Karpas-422 (cell line): ENCODE measurements around the gene ELOVL7. TPM values are rescaled to one million over a fixed set of nuclear protein-coding genes. Genes with fewer than 3 reads are reported as not detected.
"Not testable (repeated sequence)": the region's sequence is repeated elsewhere in the genome, so short reads cannot be mapped to it uniquely, and the experiment has no call there.

Experiments
- DNase-seq: peaks from one replicate; pipeline ENCODE4 v3.0.0-alpha.2; 2015
- H2AFZ ChIP-seq: fragments of 200-600 bp; sonication (generic); 2 replicates; pipeline ENCODE4 v1.6.1; 2014; ENCODE audit warnings: antibody characterized with exemption, low read length, mixed read lengths
- H3K27ac ChIP-seq: fragments of 200-600 bp; sonication (generic); 2 replicates; pipeline ENCODE4 v1.5.1; 2014; ENCODE audit warnings: mild to moderate bottlenecking, low read length, moderate library complexity
- H3K27me3 ChIP-seq: fragments of 200-600 bp; sonication (generic); 2 replicates; pipeline ENCODE4 v1.6.1; 2014; ENCODE audit warnings: low read length, mixed read lengths
- H3K36me3 ChIP-seq: fragments of 200-600 bp; sonication (generic); 2 replicates; pipeline ENCODE4 v1.6.1; 2014; ENCODE audit warnings: low read length, mixed read lengths; ENCODE audit not compliant: insufficient read depth
- H3K4me1 ChIP-seq: fragments of 200-600 bp; sonication (generic); 2 replicates; pipeline ENCODE4 v1.6.1; 2014; ENCODE audit warnings: mild to moderate bottlenecking, low read length, mixed read lengths
- H3K4me2 ChIP-seq: fragments of 200-600 bp; sonication (generic); 2 replicates; pipeline ENCODE4 v1.6.1; 2014; ENCODE audit warnings: low read length, low read depth, mild to moderate bottlenecking; ENCODE audit not compliant: poor library complexity, severe bottlenecking
- H3K4me3 ChIP-seq: fragments of 200-600 bp; sonication (generic); 2 replicates; pipeline ENCODE4 v1.5.1; 2014; ENCODE audit warnings: mild to moderate bottlenecking, antibody characterized with exemption, low read length, mixed read lengths
- H3K79me2 ChIP-seq: fragments of 200-600 bp; sonication (generic); 2 replicates; pipeline ENCODE4 v1.6.1; 2014; ENCODE audit warnings: mild to moderate bottlenecking, low read length, mixed read lengths
- H3K9ac ChIP-seq: fragments of 200-600 bp; sonication (generic); 2 replicates; pipeline ENCODE4 v1.6.0; 2014; ENCODE audit warnings: low read length
- H3K9me2 ChIP-seq: fragments of 200-600 bp; sonication (generic), shearing (Covaris generic); replicated peaks from 2 replicates; pipeline ENCODE4 v1.6.0; 2014; ENCODE audit warnings: mild to moderate bottlenecking, low read length, moderate library complexity; ENCODE audit not compliant: insufficient read depth
- H3K9me3 ChIP-seq: fragments of 300-700, 200-600 bp; sonication (generic); 2 replicates; pipeline ENCODE4 v1.6.1; 2014; ENCODE audit warnings: low read length, mixed read lengths
- H4K20me1 ChIP-seq: fragments of 200-600 bp; sonication (generic); 2 replicates; pipeline ENCODE4 v1.6.1; 2014; ENCODE audit warnings: mild to moderate bottlenecking, antibody characterized with exemption, low read length, low read depth; ENCODE audit not compliant: insufficient read depth
- total RNA-seq: library from RNA; depleted of rRNA; stranded (reverse); fragments of >200 nt; shearing (Covaris generic); gene quantifications from 2 replicates; pipeline ENCODE4 v1.2.3, GENCODE V29; 2014; ENCODE audit warnings: low replicate concordance

The ELOVL7 gene
- total RNA-seq, 1 experiment from 2014 or later: 0.11 TPM

GRCh38 chr5:60730858-60731257 is 113.2 kb downstream of the ELOVL7 start:
- not testable (repeated sequence) for DNase-seq, H3K4me3 ChIP-seq, H3K79me2 ChIP-seq, H3K9me3 ChIP-seq, H3K27me3 ChIP-seq, H3K36me3 ChIP-seq, H2AFZ ChIP-seq, H3K9me2 ChIP-seq, H3K4me1 ChIP-seq, H3K27ac ChIP-seq, H3K9ac ChIP-seq, H3K4me2 ChIP-seq, H4K20me1 ChIP-seq

GRCh38 chr5:60727033-60727679 is 116.9 kb downstream of the ELOVL7 start:
- H4K20me1 ChIP-seq: no peaks in the 10 kb centered on the region
- H3K4me3 ChIP-seq: no peak overlapping the region
- DNase-seq: no peak
- H3K36me3 ChIP-seq: no peaks in the 10 kb centered on the region
- H3K27me3 ChIP-seq: no peaks in the 10 kb centered on the region
- H2AFZ ChIP-seq: no peak overlapping the region
- H3K27ac ChIP-seq: no peak overlapping the region
- no peaks in the 10 kb centered on the region for H3K9me3 ChIP-seq
- H3K79me2 ChIP-seq: no peaks in the 10 kb centered on the region
- H3K4me1 ChIP-seq: no peaks in the 10 kb centered on the region
- no peak overlapping the region for H3K9ac ChIP-seq
- no peaks in the 10 kb centered on the region for H3K9me2 ChIP-seq
- H3K4me2 ChIP-seq: no peak overlapping the region

- Histone ChIP-seq H2AFZ (no peak overlapping the region), H3K4me1 (no peaks in the 10 kb centered on the region), H3K36me3 (no peaks in the 10 kb centered on the region), H3K4me2 (no peak overlapping the region), H3K9me2 (no peaks in the 10 kb centered on the region), H3K27ac (no peak overlapping the region), H3K9ac (no peak overlapping the region), H3K27me3 (no peaks in the 10 kb centered on the region), H4K20me1 (no peaks in the 10 kb centered on the region), H3K9me3 (no peaks in the 10 kb centered on the region), H3K79me2 (no peaks in the 10 kb centered on the region), H3K4me3 (no peak overlapping the region)
- no peak for DNase-seq
Observed at GRCh38 chr5:60724126-60724525, 119.9 kb downstream of the ELOVL7 start.

GRCh38 chr5:60722416-60722815 is 121.7 kb downstream of the ELOVL7 start:
- Histone ChIP-seq H3K27ac (no peak overlapping the region), H3K9me2 (no peaks in the 10 kb centered on the region), H3K4me3 (no peak overlapping the region)

GRCh38 chr5:60719329-60719728 is 124.7 kb downstream of the ELOVL7 start:
- H3K36me3 ChIP-seq: no peaks in the 10 kb centered on the region
- no peak overlapping the region for H3K27ac ChIP-seq
- no peak overlapping the region for H3K9ac ChIP-seq
- H3K27me3 ChIP-seq: no peaks in the 10 kb centered on the region
- no peaks in the 10 kb centered on the region for H3K9me2 ChIP-seq
- H2AFZ ChIP-seq: no peak overlapping the region
- no peaks in the 10 kb centered on the region for H3K4me1 ChIP-seq
- no peaks in the 10 kb centered on the region for H4K20me1 ChIP-seq
- no peak for DNase-seq
- H3K79me2 ChIP-seq: no peaks in the 10 kb centered on the region
- H3K4me2 ChIP-seq: no peak overlapping the region
- no peaks in the 10 kb centered on the region for H3K9me3 ChIP-seq
- no peak overlapping the region for H3K4me3 ChIP-seq

More at GRCh38 chr5:60722416-60722815, 121.7 kb downstream of the ELOVL7 start:
- Histone ChIP-seq H3K36me3 (no peaks in the 10 kb centered on the region), H3K9me3 (no peaks in the 10 kb centered on the region), H3K27me3 (no peaks in the 10 kb centered on the region), H4K20me1 (no peaks in the 10 kb centered on the region), H3K4me1 (no peaks in the 10 kb centered on the region), H3K9ac (no peak overlapping the region), H3K79me2 (no peaks in the 10 kb centered on the region), H2AFZ (no peak overlapping the region), H3K4me2 (no peak overlapping the region)
- no peak for DNase-seq

- no peak overlapping the region for H3K9ac ChIP-seq
- no peak overlapping the region for H3K27ac ChIP-seq
- H3K9me3 ChIP-seq: no peaks in the 10 kb centered on the region
- no peaks in the 10 kb centered on the region for H3K9me2 ChIP-seq
- no peak overlapping the region for H3K4me2 ChIP-seq
- H4K20me1 ChIP-seq: no peaks in the 10 kb centered on the region
- H2AFZ ChIP-seq: no peak overlapping the region
- no peaks in the 10 kb centered on the region for H3K27me3 ChIP-seq
- H3K79me2 ChIP-seq: no peaks in the 10 kb centered on the region
- no peak overlapping the region for H3K4me3 ChIP-seq
- no peaks in the 10 kb centered on the region for H3K4me1 ChIP-seq
- H3K36me3 ChIP-seq: no peaks in the 10 kb centered on the region
- no peak for DNase-seq
Observed at GRCh38 chr5:60718166-60718892, 125.7 kb downstream of the ELOVL7 start.

- not testable (repeated sequence) for H3K4me3 ChIP-seq, H3K27ac ChIP-seq, H2AFZ ChIP-seq, H3K4me2 ChIP-seq, H3K9me2 ChIP-seq, H3K79me2 ChIP-seq, DNase-seq, H3K9ac ChIP-seq, H3K9me3 ChIP-seq, H3K4me1 ChIP-seq, H4K20me1 ChIP-seq, H3K27me3 ChIP-seq, H3K36me3 ChIP-seq
Observed at GRCh38 chr5:60715201-60715928, 128.7 kb downstream of the ELOVL7 start.

- Histone ChIP-seq H3K9me2 (no peaks in the 10 kb centered on the region), H3K4me2 (no peak overlapping the region), H3K4me1 (no peaks in the 10 kb centered on the region), H3K27ac (no peak overlapping the region), H3K36me3 (no peaks in the 10 kb centered on the region), H3K9ac (no peak overlapping the region), H3K9me3 (no peaks in the 10 kb centered on the region), H2AFZ (no peak overlapping the region), H4K20me1 (no peaks in the 10 kb centered on the region), H3K4me3 (no peak overlapping the region), H3K79me2 (no peaks in the 10 kb centered on the region), H3K27me3 (no peaks in the 10 kb centered on the region)
- DNase-seq: no peak
Observed at GRCh38 chr5:60712950-60713349, 131.1 kb downstream of the ELOVL7 start.
